B cell (primary cell): ENCODE data around the gene PEPD. TPM values are rescaled to one million over a fixed set of nuclear protein-coding genes. Genes with fewer than 3 reads are reported as not detected.

ENCODE experiments used
- ATAC-seq: fragments of 200-7000 bp; cut with Tn5 transposase; one replicate; pipeline ENCODE4 v1.10.0; 2021; ENCODE audit warnings: low read depth, mild to moderate bottlenecking, moderate number of reproducible peaks, moderate library complexity
- CTCF ChIA-PET: fragments of 350-600 bp; sonication (Branson Sonifier 250); formaldehyde crosslinking; loops from one replicate; lab custom pipeline; 2021; ENCODE audit warnings: antibody characterized with exemption, inconsistent platforms; lab: Charles Lee
- POLR2A ChIA-PET: fragments of 350-600 bp; sonication (Branson Sonifier 250); formaldehyde crosslinking; loops from one replicate; lab custom pipeline; 2021; ENCODE audit warnings: antibody characterized with exemption; lab: Charles Lee
- DNase-seq: peaks from one replicate; pipeline ENCODE4 v3.0.0; 2013
- H2AFZ ChIP-seq: 2 replicates; pipeline ENCODE4 v1.6.1; 2012; ENCODE audit warnings: mild to moderate bottlenecking, low read depth, low read length; ENCODE audit not compliant: insufficient read depth, poor library complexity, severe bottlenecking
- H3K27ac ChIP-seq, 2 donors: 1 replicate in 1 of 2; 2 replicates in 1 of 2; pipeline ENCODE4 v1.5.1; 2012 to 2013; ENCODE audit warnings: low read length in 2 of 2, mild to moderate bottlenecking in 2 of 2, moderate library complexity in 1 of 2
- H3K27me3 ChIP-seq, 4 experiments: fragments of 200-600 bp in 1 of 4; sonication (generic) in 1 of 4; replicated peaks in 1 of 4; 1 replicate in 2 of 4; 2 replicates in 2 of 4; pipeline versions ENCODE4 v1.6.1 to v1.7.0; 2013 to 2016; ENCODE audit warnings: low read length in 3 of 4, mild to moderate bottlenecking in 2 of 4, mixed read lengths in 1 of 4, moderate library complexity in 1 of 4; ENCODE audit not compliant: insufficient read depth in 4 of 4, control insufficient read depth in 3 of 4; ENCODE audit errors: control extremely low read depth in 1 of 4
- H3K36me3 ChIP-seq, 2 experiments: replicated peaks in 1 of 2; 1 replicate in 1 of 2; 2 replicates in 1 of 2; pipeline versions ENCODE4 v1.6.1 to v1.7.1; 2013; ENCODE audit warnings: low read length in 1 of 2; ENCODE audit not compliant: insufficient read depth in 2 of 2, control insufficient read depth in 1 of 2; ENCODE audit errors: control extremely low read depth in 1 of 2, extremely low read depth in 1 of 2
- H3K4me1 ChIP-seq, 2 donors: fragments of 200-600 bp in 1 of 2; sonication (generic) in 1 of 2; 1 replicate in 1 of 2; 2 replicates in 1 of 2; pipeline versions ENCODE4 v1.5.1 to v1.6.1; 2013 to 2017; ENCODE audit warnings: low read length in 2 of 2; ENCODE audit not compliant: control insufficient read depth in 2 of 2, insufficient read depth in 2 of 2
- H3K4me2 ChIP-seq: replicated peaks from 2 replicates; pipeline ENCODE3; 2012; ENCODE audit warnings: mild to moderate bottlenecking, low read depth, low read length; ENCODE audit not compliant: poor library complexity, severe bottlenecking
- H3K4me3 ChIP-seq, 5 experiments: fragments of 200-600 bp in 1 of 5; sonication (generic) in 1 of 5; 1 replicate in 3 of 5; 2 replicates in 2 of 5; pipeline versions ENCODE4 v1.5.1 to v1.7.0; 2011 to 2016; ENCODE audit warnings: low read length in 4 of 5, mild to moderate bottlenecking in 4 of 5, low read depth in 2 of 5, control low read depth in 1 of 5, moderate library complexity in 1 of 5; ENCODE audit not compliant: insufficient read depth in 1 of 5; ENCODE audit errors: control extremely low read depth in 1 of 5, extremely low read depth in 1 of 5
- H3K79me2 ChIP-seq: fragments of 200-600 bp; sonication (generic); one replicate; pipeline ENCODE4 v1.6.0; 2016; ENCODE audit warnings: low read length; ENCODE audit not compliant: control insufficient read depth, insufficient read depth
- H3K9ac ChIP-seq: fragments of 200-600 bp; sonication (generic); 2 replicates; pipeline ENCODE4 v1.6.1; 2017; ENCODE audit warnings: mild to moderate bottlenecking, low read length, moderate library complexity
- H3K9me3 ChIP-seq, 3 donors: one replicate each; pipeline versions ENCODE4 v1.6.1 to v1.7.1; 2013; ENCODE audit warnings: low read length in 2 of 3; ENCODE audit not compliant: control insufficient read depth in 2 of 3, insufficient read depth in 1 of 3; ENCODE audit errors: control extremely low read depth in 1 of 3
- H4K20me1 ChIP-seq: 2 replicates; pipeline ENCODE4 v1.6.0; 2012; ENCODE audit warnings: mild to moderate bottlenecking, low read length; ENCODE audit not compliant: insufficient read depth, control insufficient read depth, poor library complexity, severe bottlenecking
- H3K27ac Mint-ChIP-seq: one replicate; pipeline ENCODE4 v1.8.0; 2021; ENCODE audit warnings: mixed read lengths
- H3K27me3 Mint-ChIP-seq: one replicate; pipeline ENCODE4 v1.8.0; 2021; ENCODE audit warnings: mixed read lengths
- H3K4me1 Mint-ChIP-seq: one replicate; pipeline ENCODE4 v1.8.0; 2021; ENCODE audit warnings: mixed read lengths
- H3K4me3 Mint-ChIP-seq: one replicate; pipeline ENCODE4 v1.8.0; 2021; ENCODE audit warnings: mixed read lengths
- H3K9me3 Mint-ChIP-seq: one replicate; pipeline ENCODE4 v1.8.0; 2022; ENCODE audit warnings: mixed read lengths; ENCODE audit not compliant: insufficient read depth
- CTCF ChIP-seq: fragments of 200-600 bp; IDR thresholded peaks from one replicate; pipeline ENCODE4 v1.8.0; 2022; ENCODE audit warnings: antibody characterized with exemption, mild to moderate bottlenecking
- EZH2 ChIP-seq: IDR thresholded peaks from 2 replicates; pipeline ENCODE4 v1.6.1; 2012; ENCODE audit warnings: borderline replicate concordance, low read depth, mild to moderate bottlenecking, moderate library complexity, low read length; ENCODE audit not compliant: insufficient read depth, poor library complexity, severe bottlenecking
- WGBS: methylation state at CpG from one replicate; pipeline ENCODE4 v1.1.5; 2013; ENCODE audit warnings: missing lambda C conversion rate; ENCODE audit not compliant: insufficient coverage; 5-methylcytosine and 5-hydroxymethylcytosine counted together
- intact Hi-C: fragments of 100-400 bp; cut with micrococcal nuclease; formaldehyde crosslinking; loops from one replicate; pipeline ENCODE4 v1.10.0; 2022
- polyA plus RNA-seq: library from polyadenylated mRNA; depleted of rRNA; stranded (reverse); fragments of >200 nt; gene quantifications from 2 replicates; pipeline ENCODE4 v1.2.3, GENCODE V29; 2012
- total RNA-seq, 2 donors: library from RNA; stranded (reverse); fragments of 120-200 nt in 1 of 2; gene quantifications; 1 replicate in 1 of 2; 2 replicates in 1 of 2; pipeline versions ENCODE4 v1.2.3 to v1.2.4, GENCODE V29; 2013 to 2022

PEPD gene
- total and polyA plus RNA-seq, 2 donors (not counting 1 experiment from before 2014, with no cell fraction given), result 36.4 to 42.7 TPM

- intact Hi-C loops, result no loop called here
- Histone ChIP-seq H3K27me3 (no peaks in the 10 kb centered on the region), H3K27ac (no peak overlapping the region), H3K9me3 (no peaks in the 10 kb centered on the region), H3K36me3 (no peaks in the 10 kb centered on the region), H2AFZ (no peak overlapping the region), H3K79me2 (no peaks in the 10 kb centered on the region), H4K20me1 (no peaks in the 10 kb centered on the region), H3K9ac (no peak overlapping the region), H3K4me1 (no peaks in the 10 kb centered on the region), H3K4me2 (no peak overlapping the region), H3K4me3 (no peak overlapping the region)
- H3K4me3 Mint-ChIP-seq, result no peak overlapping the region
- no peaks in the 10 kb centered on the region for H3K27me3 Mint-ChIP-seq
- H3K4me1 Mint-ChIP-seq, result no peaks in the 10 kb centered on the region
- POLR2A ChIA-PET, result no interaction called here
- H3K27ac Mint-ChIP-seq, result no peak overlapping the region
- TF ChIP-seq EZH2 (no peak), CTCF (no peak)
- H3K9me3 Mint-ChIP-seq, result no peaks in the 10 kb centered on the region
- no peak for DNase-seq
- WGBS, result 92% methylated on average over 30 of the region's 30 CpGs
- no peak for ATAC-seq
- CTCF ChIA-PET, result interaction anchor here (2.5 kb wide), 1 partner anchor 12 kb away, joined by 7 read pairs; no protein-coding TSS in a partner anchor
These were observed 127.4 kb downstream of the PEPD start for GRCh38 chr19:33394006-33394722.

DNA sequence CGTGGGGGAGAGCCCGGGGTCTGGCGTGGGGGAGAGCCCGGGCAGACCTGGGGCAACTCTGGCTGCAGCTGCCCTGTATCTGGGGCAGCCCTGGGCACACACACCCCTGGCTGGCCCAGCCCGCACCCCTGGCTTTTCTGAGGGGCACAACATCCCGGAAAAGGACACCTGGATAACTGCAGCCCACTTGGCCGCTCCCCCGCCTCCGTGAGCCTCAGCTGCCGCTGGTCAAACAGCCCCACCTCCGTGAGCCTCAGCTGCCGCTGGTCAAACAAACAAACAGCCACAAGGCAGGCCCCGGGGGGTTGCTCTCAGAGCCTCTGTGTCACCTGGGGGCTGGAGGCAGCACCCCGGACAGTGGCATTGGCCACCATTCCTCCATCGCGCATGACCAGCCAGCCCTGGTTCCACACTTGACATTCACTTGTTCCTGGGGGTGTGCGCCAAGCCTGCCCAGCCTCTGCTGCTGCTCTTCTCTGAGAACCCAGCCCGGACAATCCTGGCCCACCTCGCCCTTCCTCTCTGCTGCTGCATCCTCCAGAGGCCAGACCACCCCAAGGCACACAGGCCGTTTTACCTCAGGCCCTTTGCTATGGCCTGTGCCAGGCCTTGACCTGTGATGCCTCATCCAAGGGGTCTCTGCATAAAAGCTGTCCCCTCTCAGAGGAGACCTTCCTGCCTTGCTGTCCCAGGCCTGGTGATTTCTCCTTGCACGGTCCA, 128.1 kb downstream of the PEPD start:
- no peak overlapping the region for H3K27ac ChIP-seq
- no peak overlapping the region for H3K4me3 ChIP-seq
- intact Hi-C loops, result no loop called here
- no peaks in the 10 kb centered on the region for H4K20me1 ChIP-seq
- Mint-ChIP-seq H3K27ac (no peak overlapping the region), H3K9me3 (no peaks in the 10 kb centered on the region), H3K4me3 (no peak overlapping the region), H3K4me1 (no peaks in the 10 kb centered on the region), H3K27me3 (no peaks in the 10 kb centered on the region)
- no peaks in the 10 kb centered on the region for H3K36me3 ChIP-seq
- no peaks in the 10 kb centered on the region for H3K27me3 ChIP-seq
- ATAC-seq, result no peak
- no peak overlapping the region for H3K9ac ChIP-seq
- H3K79me2 ChIP-seq, result no peaks in the 10 kb centered on the region
- no peaks in the 10 kb centered on the region for H3K4me1 ChIP-seq
- H3K4me2 ChIP-seq, result no peak overlapping the region
- WGBS, result 92% methylated on average over 21 of the region's 21 CpGs
- TF ChIP-seq CTCF (no peak), EZH2 (no peak)
- POLR2A ChIA-PET, result no interaction called here
- no peaks in the 10 kb centered on the region for H3K9me3 ChIP-seq
- DNase-seq, result no peak
- CTCF ChIA-PET, result no interaction called here
- H2AFZ ChIP-seq, result no peak overlapping the region
